ENCODE results near the gene TNS2.

DNA sequence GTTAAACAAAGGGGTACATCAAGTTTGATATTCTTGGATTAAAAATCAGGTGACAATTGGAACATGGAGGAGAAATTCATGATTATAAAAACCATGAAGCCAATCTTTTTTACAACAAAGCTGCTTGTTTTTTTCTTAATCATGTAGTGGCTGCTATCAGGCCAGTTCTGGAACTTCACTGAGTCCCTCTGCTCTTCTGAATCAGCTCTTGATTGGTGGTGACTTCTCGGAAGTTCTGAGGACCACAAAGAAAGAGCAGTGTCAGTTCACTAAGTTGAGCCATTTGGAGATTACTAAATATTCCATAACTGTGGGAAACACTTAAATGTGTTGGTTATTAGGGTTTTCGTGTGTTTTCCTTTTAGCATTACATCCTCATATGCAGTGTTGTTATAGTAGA, 35.2 kb upstream of the TNS2 start:
- TF ChIP-seq TAF1 (IDR thresholded peaks at IDR 0.05; ENCODE audit: low read depth, low read length) = no peak
- TF ChIP-seq POLR2AphosphoS5 (IDR thresholded peaks at IDR 0.05; ENCODE audit: low read depth, low read length) = no peak
- no peak for TF ChIP-seq POLR2A (IDR thresholded peaks at IDR 0.05; ENCODE audit: low read depth, low read length)

Data from GM12891 (cell line).